Measurements from ENCODE around the gene AGTRAP.

Gene AGTRAP

GRCh38 chr1:11749996-11750395 is 14.1 kb downstream of the AGTRAP start:
- Histone ChIP-seq H3K79me1 (ENCODE audit: low read depth, low read length) (peaks cover 4% of the 10 kb centered on the region), H3K27ac (replicated peaks; ENCODE audit: low read length) (no peak overlapping the region), H3K14ac (ENCODE audit: low read length) (no peak overlapping the region), H3K4me3 (ENCODE audit: low read length in 2 of 2) (no peak overlapping the region), H3K9ac (ENCODE audit: low read depth, low read length, poor library complexity) (no peak overlapping the region), H3K4me1 (ENCODE audit: control insufficient read depth in 2 of 2, insufficient read depth in 1 of 2, low read depth in 1 of 2, low read length in 2 of 2) (peaks cover 11 to 20% of the 10 kb centered on the region in 2 donors), H3K4me2 (ENCODE audit: insufficient read depth, low read length, poor library complexity, severe bottlenecking) (no peak overlapping the region), H3K9me3 (replicated peaks in 1 of 2; ENCODE audit: control insufficient read depth in 2 of 2, insufficient read depth in 1 of 2, low read depth in 1 of 2, low read length in 2 of 2) (peaks cover 0 to 3% of the 10 kb centered on the region in 2 donors), H2BK12ac (ENCODE audit: low read length) (no peak overlapping the region), H3K36me3 (replicated peaks in 1 of 2; ENCODE audit: control insufficient read depth in 2 of 2, insufficient read depth in 2 of 2, low read length in 2 of 2) (peaks cover 22 to 37% of the 10 kb centered on the region in 2 donors), H2BK5ac (ENCODE audit: low read length) (peak overlapping the region; percentile 17), H2AK5ac (ENCODE audit: low read depth, low read length) (no peak overlapping the region), H3K23ac (ENCODE audit: low read depth, low read length, poor library complexity) (no peak overlapping the region), H2BK120ac (ENCODE audit: low read depth, low read length) (no peak overlapping the region), H4K91ac (ENCODE audit: low read depth, low read length, poor library complexity) (no peak overlapping the region), H2AFZ (ENCODE audit: low read length) (no peak overlapping the region), H4K8ac (ENCODE audit: low read depth, low read length) (no peak overlapping the region), H3K4ac (ENCODE audit: low read length) (no peak overlapping the region), H3K27me3 (ENCODE audit: control insufficient read depth in 3 of 3, insufficient read depth in 3 of 3, low read depth in 1 of 3, low read length in 3 of 3) (no peaks in the 10 kb centered on the region), H3K18ac (ENCODE audit: low read length) (no peak overlapping the region), H2BK15ac (ENCODE audit: low read length) (no peak overlapping the region)
- no CpG with 5 or more reads among the region's 15 CpGs for WGBS, 2 donors (ENCODE audit: extremely low coverage in 2 of 2, insufficient read length in 2 of 2, insufficient replicate concordance in 1 of 2)
- DNase-seq (ENCODE audit: low spot score): no peak

GRCh38 chr1:11751087-11751486 is 15.2 kb downstream of the AGTRAP start:
- Histone ChIP-seq H2BK120ac (ENCODE audit: low read depth, low read length) (no peak overlapping the region), H3K9ac (ENCODE audit: low read depth, low read length, poor library complexity) (no peak overlapping the region), H3K14ac (ENCODE audit: low read length) (no peak overlapping the region), H3K79me1 (ENCODE audit: low read depth, low read length) (peaks cover 4% of the 10 kb centered on the region), H4K91ac (ENCODE audit: low read depth, low read length, poor library complexity) (no peak overlapping the region), H2BK15ac (ENCODE audit: low read length) (no peak overlapping the region), H2AFZ (ENCODE audit: low read length) (no peak overlapping the region), H3K4me3 (ENCODE audit: low read length in 2 of 2) (no peak overlapping the region), H2BK5ac (ENCODE audit: low read length) (no peak overlapping the region), H3K4me2 (ENCODE audit: insufficient read depth, low read length, poor library complexity, severe bottlenecking) (no peak overlapping the region), H3K4me1 (ENCODE audit: control insufficient read depth in 2 of 2, insufficient read depth in 1 of 2, low read depth in 1 of 2, low read length in 2 of 2) (peaks cover 11 to 20% of the 10 kb centered on the region in 2 donors), H3K27ac (replicated peaks; ENCODE audit: low read length) (no peak overlapping the region), H3K27me3 (ENCODE audit: control insufficient read depth in 3 of 3, insufficient read depth in 3 of 3, low read depth in 1 of 3, low read length in 3 of 3) (no peaks in the 10 kb centered on the region), H3K18ac (ENCODE audit: low read length) (no peak overlapping the region), H3K9me3 (replicated peaks in 1 of 2; ENCODE audit: control insufficient read depth in 2 of 2, insufficient read depth in 1 of 2, low read depth in 1 of 2, low read length in 2 of 2) (peaks cover 0 to 3% of the 10 kb centered on the region in 2 donors), H3K4ac (ENCODE audit: low read length) (no peak overlapping the region), H2BK12ac (ENCODE audit: low read length) (no peak overlapping the region), H3K23ac (ENCODE audit: low read depth, low read length, poor library complexity) (no peak overlapping the region), H2AK5ac (ENCODE audit: low read depth, low read length) (no peak overlapping the region), H3K36me3 (replicated peaks in 1 of 2; ENCODE audit: control insufficient read depth in 2 of 2, insufficient read depth in 2 of 2, low read length in 2 of 2) (peaks cover 22 to 31% of the 10 kb centered on the region in 2 donors), H4K8ac (ENCODE audit: low read depth, low read length) (no peak overlapping the region)
- WGBS, 2 donors (ENCODE audit: extremely low coverage in 2 of 2, insufficient read length in 2 of 2, insufficient replicate concordance in 1 of 2): no CpG with 5 or more reads among the region's 9 CpGs
- no peak for DNase-seq (ENCODE audit: low spot score)

GRCh38 chr1:11752359-11753088 is 16.6 kb downstream of the AGTRAP start:
- Histone ChIP-seq H3K4me1 (ENCODE audit: control insufficient read depth in 2 of 2, insufficient read depth in 1 of 2, low read depth in 1 of 2, low read length in 2 of 2) (peaks cover 11 to 20% of the 10 kb centered on the region in 2 donors), H3K9ac (ENCODE audit: low read depth, low read length, poor library complexity) (no peak overlapping the region), H3K4me2 (ENCODE audit: insufficient read depth, low read length, poor library complexity, severe bottlenecking) (no peak overlapping the region), H3K36me3 (replicated peaks in 1 of 2; ENCODE audit: control insufficient read depth in 2 of 2, insufficient read depth in 2 of 2, low read length in 2 of 2) (peaks cover 18 to 24% of the 10 kb centered on the region in 2 donors), H3K4ac (ENCODE audit: low read length) (no peak overlapping the region), H3K14ac (ENCODE audit: low read length) (peak overlapping the region; percentile 25), H4K8ac (ENCODE audit: low read depth, low read length) (no peak overlapping the region), H4K91ac (ENCODE audit: low read depth, low read length, poor library complexity) (no peak overlapping the region), H2BK5ac (ENCODE audit: low read length) (peak overlapping the region; percentile 43), H3K27me3 (ENCODE audit: control insufficient read depth in 3 of 3, insufficient read depth in 3 of 3, low read depth in 1 of 3, low read length in 3 of 3) (no peaks in the 10 kb centered on the region), H2BK120ac (ENCODE audit: low read depth, low read length) (no peak overlapping the region), H3K4me3 (ENCODE audit: low read length in 2 of 2) (no peak overlapping the region), H3K23ac (ENCODE audit: low read depth, low read length, poor library complexity) (peak overlapping the region; percentile 29), H2AFZ (ENCODE audit: low read length) (no peak overlapping the region), H2AK5ac (ENCODE audit: low read depth, low read length) (peak overlapping the region; percentile 23), H3K9me3 (replicated peaks in 1 of 2; ENCODE audit: control insufficient read depth in 2 of 2, insufficient read depth in 1 of 2, low read depth in 1 of 2, low read length in 2 of 2) (peaks cover 0 to 3% of the 10 kb centered on the region in 2 donors), H2BK15ac (ENCODE audit: low read length) (no peak overlapping the region), H3K27ac (replicated peaks; ENCODE audit: low read length) (peak overlapping the region; percentile 9), H3K18ac (ENCODE audit: low read length) (peak overlapping the region; percentile 84), H2BK12ac (ENCODE audit: low read length) (peak overlapping the region; percentile 88), H3K79me1 (ENCODE audit: low read depth, low read length) (peaks cover 4% of the 10 kb centered on the region)
- WGBS, 2 donors (ENCODE audit: extremely low coverage in 2 of 2, insufficient read length in 2 of 2, insufficient replicate concordance in 1 of 2): no CpG with 5 or more reads among the region's 17 CpGs
- DNase-seq (ENCODE audit: low spot score): no peak

- H2BK12ac ChIP-seq (ENCODE audit: low read length): no peak overlapping the region
Observed at GRCh38 chr1:11753555-11754208, 17.7 kb downstream of the AGTRAP start.

More at GRCh38 chr1:11753555-11754208, 17.7 kb downstream of the AGTRAP start:
- H3K4ac ChIP-seq (ENCODE audit: low read length): no peak overlapping the region
- H3K4me2 ChIP-seq (ENCODE audit: insufficient read depth, low read length, poor library complexity, severe bottlenecking): no peak overlapping the region
- H3K9me3 ChIP-seq (replicated peaks in 1 of 2; ENCODE audit: control insufficient read depth in 2 of 2, insufficient read depth in 1 of 2, low read depth in 1 of 2, low read length in 2 of 2): peaks cover 0 to 3% of the 10 kb centered on the region in 2 donors
- peak overlapping the region; percentile 81 for H3K18ac ChIP-seq (ENCODE audit: low read length)
- H3K14ac ChIP-seq (ENCODE audit: low read length): no peak overlapping the region
- no peak overlapping the region for H2BK15ac ChIP-seq (ENCODE audit: low read length)
- DNase-seq (ENCODE audit: low spot score): no peak
- no peak overlapping the region for H3K23ac ChIP-seq (ENCODE audit: low read depth, low read length, poor library complexity)
- H3K27ac ChIP-seq (replicated peaks; ENCODE audit: low read length): peak overlapping the region; percentile 21
- peak overlapping the region; percentile 8 for H2AK5ac ChIP-seq (ENCODE audit: low read depth, low read length)
- no CpG with 5 or more reads among the region's 7 CpGs for WGBS, 2 donors (ENCODE audit: extremely low coverage in 2 of 2, insufficient read length in 2 of 2, insufficient replicate concordance in 1 of 2)
- H3K9ac ChIP-seq (ENCODE audit: low read depth, low read length, poor library complexity): no peak overlapping the region
- H3K27me3 ChIP-seq (ENCODE audit: control insufficient read depth in 3 of 3, insufficient read depth in 3 of 3, low read depth in 1 of 3, low read length in 3 of 3): no peaks in the 10 kb centered on the region
- no peak overlapping the region for H4K91ac ChIP-seq (ENCODE audit: low read depth, low read length, poor library complexity)
- peak overlapping the region; percentile 20 for H4K8ac ChIP-seq (ENCODE audit: low read depth, low read length)
- H2BK5ac ChIP-seq (ENCODE audit: low read length): no peak overlapping the region
- peaks cover 11 to 20% of the 10 kb centered on the region in 2 donors for H3K4me1 ChIP-seq (ENCODE audit: control insufficient read depth in 2 of 2, insufficient read depth in 1 of 2, low read depth in 1 of 2, low read length in 2 of 2)
- peak overlapping the region; percentile 24 for H2BK120ac ChIP-seq (ENCODE audit: low read depth, low read length)
- H3K36me3 ChIP-seq (replicated peaks in 1 of 2; ENCODE audit: control insufficient read depth in 2 of 2, insufficient read depth in 2 of 2, low read length in 2 of 2): peaks cover 14 to 18% of the 10 kb centered on the region in 2 donors
- no peaks in the 10 kb centered on the region for H3K79me1 ChIP-seq (ENCODE audit: low read depth, low read length)
- no peak overlapping the region for H3K4me3 ChIP-seq (ENCODE audit: low read length in 2 of 2)
- H2AFZ ChIP-seq (ENCODE audit: low read length): no peak overlapping the region

Measured in neuronal stem cell (in vitro differentiated cells).